IPS DF 4.7 (cell line): ENCODE results near the gene NEMF.
"Not testable (repeated sequence)": the region's sequence is repeated elsewhere in the genome, so short reads cannot be mapped to it uniquely, and the experiment has no call there.

Source experiments
- DNase-seq: peaks from one replicate; pipeline ENCODE4 v3.0.0-alpha.2; 2013; ENCODE audit warnings: low spot score; ENCODE audit errors: extremely low read depth

NEMF gene

GRCh38 chr14:49761839-49762551, 90.6 kb downstream of the NEMF start:
- DNase-seq = no peak

GRCh38 chr14:49755378-49755777, 97.2 kb downstream of the NEMF start:
- DNase-seq = no peak

GRCh38 chr14:49754570-49755097, 98.0 kb downstream of the NEMF start:
- DNase-seq = no peak

- not testable (repeated sequence) for DNase-seq
These were observed 106.1 kb downstream of the NEMF start for GRCh38 chr14:49746476-49746875.

- DNase-seq = no peak
These were observed 107.4 kb downstream of the NEMF start for GRCh38 chr14:49745191-49745590.

- DNase-seq = not testable (repeated sequence)
These were observed 116.9 kb downstream of the NEMF start for GRCh38 chr14:49735669-49736068.

GRCh38 chr14:49733836-49734235, 118.8 kb downstream of the NEMF start:
- DNase-seq = no peak

GRCh38 chr14:49732896-49733295, 119.7 kb downstream of the NEMF start:
- DNase-seq = no peak
